Measurements from ENCODE around the gene CTDNEP1.

DNA sequence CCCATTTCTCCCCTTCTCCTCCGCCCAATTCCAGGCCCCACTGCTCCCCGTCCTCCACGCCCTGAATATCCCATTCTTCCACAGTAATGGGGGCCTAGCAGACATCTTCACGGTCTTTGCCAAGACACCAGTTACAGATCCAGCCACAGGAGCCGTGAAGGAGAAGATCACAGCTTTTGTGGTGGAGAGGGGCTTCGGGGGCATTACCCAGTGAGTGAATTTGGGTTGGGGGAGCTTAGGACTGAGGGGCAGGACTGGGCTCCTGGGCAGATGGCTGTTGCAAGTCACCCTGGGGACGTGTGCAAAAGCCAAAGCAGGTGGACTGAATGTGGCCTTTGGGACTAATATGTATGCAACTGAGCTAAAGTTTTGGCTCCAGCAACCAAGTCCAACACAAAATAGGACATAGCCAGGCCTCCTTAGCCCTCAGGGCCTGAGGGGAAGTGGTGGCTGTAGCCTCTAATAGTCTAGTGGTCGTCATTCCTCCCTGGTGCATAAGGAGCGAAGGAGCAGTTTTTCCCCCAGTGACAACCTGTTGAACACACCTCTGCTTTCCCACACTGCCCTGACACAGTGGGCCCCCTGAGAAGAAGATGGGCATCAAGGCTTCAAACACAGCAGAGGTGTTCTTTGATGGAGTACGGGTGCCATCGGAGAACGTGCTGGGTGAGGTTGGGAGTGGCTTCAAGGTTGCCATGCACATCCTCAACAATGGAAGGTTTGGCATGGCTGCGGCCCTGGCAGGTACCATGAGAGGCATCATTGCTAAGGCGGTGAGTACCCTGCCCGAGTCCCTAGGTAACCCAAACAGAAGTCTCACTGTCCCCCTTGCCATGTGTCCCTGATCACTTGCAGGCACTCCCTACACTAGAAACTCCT, 29.2 kb downstream of the CTDNEP1 start:
- TF ChIP-seq YY1 (IDR thresholded peaks at IDR 0.05; ENCODE audit: insufficient read depth, insufficient read length) (no peak), ZNF274 (IDR thresholded peaks at IDR 0.05; ENCODE audit: low read depth, low read length) (no peak), SUZ12 (IDR thresholded peaks at IDR 0.05; ENCODE audit: extremely low read depth, insufficient read depth, insufficient read length) (no peak)
